ENCODE data around the gene ZNF215. TPM values are rescaled to one million over a fixed set of nuclear protein-coding genes. Genes with fewer than 3 reads are reported as not detected.

ZNF215 gene
- total RNA-seq, 4 donors from 2014 or later: 1.1 to 10.6 (median 3.1) TPM

DNA sequence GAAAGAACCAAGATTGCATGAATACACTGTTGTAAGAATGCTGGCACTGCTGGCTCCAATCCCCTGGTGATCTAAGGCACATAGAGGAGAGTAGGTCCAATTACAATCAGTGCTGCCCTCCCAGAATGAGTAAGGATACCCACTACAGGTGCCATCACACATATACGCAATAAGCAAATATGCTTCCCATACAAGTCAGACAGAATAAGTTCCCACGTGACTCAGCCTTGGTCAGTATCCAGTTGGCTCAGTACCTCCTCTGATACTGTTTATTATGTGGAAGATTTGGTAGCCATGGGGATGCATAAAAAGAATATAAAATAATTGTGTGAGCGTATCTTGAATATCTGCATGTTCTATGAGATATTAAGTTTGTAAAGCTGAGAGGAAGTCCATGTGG lies 14.3 kb upstream of the ZNF215 start:
- DNase-seq: no peak
- no peaks in the 10 kb centered on the region for H3K36me3 ChIP-seq
- H3K27ac ChIP-seq: no peak overlapping the region
- no peaks in the 10 kb centered on the region for H3K9me3 ChIP-seq
- H3K27me3 ChIP-seq: no peaks in the 10 kb centered on the region
- no peaks in the 10 kb centered on the region for H3K4me1 ChIP-seq
- intact Hi-C loops (cut with DNase I; ENCODE audit: low total_unique reads) (no loop called here), in situ Hi-C loops (cut with MboI; ENCODE audit: low pct_ligation_motif_present in 1 of 4, low pct_unique_long_range_greater_than_20kb in 1 of 4, low sequenced_read_pairs in 3 of 4) (no loop called here)
- no peak overlapping the region for H3K4me3 ChIP-seq
- TF ChIP-seq POLR2AphosphoS5 (IDR thresholded peaks at IDR 0.05): no peak
- TF ChIP-seq POLR2A (IDR thresholded peaks at IDR 0.05): no peak
- TF ChIP-seq, protein P1, sequence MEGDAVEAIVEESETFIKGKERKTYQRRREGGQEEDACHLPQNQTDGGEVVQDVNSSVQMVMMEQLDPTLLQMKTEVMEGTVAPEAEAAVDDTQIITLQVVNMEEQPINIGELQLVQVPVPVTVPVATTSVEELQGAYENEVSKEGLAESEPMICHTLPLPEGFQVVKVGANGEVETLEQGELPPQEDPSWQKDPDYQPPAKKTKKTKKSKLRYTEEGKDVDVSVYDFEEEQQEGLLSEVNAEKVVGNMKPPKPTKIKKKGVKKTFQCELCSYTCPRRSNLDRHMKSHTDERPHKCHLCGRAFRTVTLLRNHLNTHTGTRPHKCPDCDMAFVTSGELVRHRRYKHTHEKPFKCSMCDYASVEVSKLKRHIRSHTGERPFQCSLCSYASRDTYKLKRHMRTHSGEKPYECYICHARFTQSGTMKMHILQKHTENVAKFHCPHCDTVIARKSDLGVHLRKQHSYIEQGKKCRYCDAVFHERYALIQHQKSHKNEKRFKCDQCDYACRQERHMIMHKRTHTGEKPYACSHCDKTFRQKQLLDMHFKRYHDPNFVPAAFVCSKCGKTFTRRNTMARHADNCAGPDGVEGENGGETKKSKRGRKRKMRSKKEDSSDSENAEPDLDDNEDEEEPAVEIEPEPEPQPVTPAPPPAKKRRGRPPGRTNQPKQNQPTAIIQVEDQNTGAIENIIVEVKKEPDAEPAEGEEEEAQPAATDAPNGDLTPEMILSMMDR (IDR thresholded peaks at IDR 0.05): no peak
- no peak for TF ChIP-seq EP300 (IDR thresholded peaks at IDR 0.05; ENCODE audit: low read depth)
- WGBS, 2 donors (ENCODE audit: low coverage in 1 of 2): 42 to 53% methylated on average over 2 to 3 of the region's 3 CpGs

DNA sequence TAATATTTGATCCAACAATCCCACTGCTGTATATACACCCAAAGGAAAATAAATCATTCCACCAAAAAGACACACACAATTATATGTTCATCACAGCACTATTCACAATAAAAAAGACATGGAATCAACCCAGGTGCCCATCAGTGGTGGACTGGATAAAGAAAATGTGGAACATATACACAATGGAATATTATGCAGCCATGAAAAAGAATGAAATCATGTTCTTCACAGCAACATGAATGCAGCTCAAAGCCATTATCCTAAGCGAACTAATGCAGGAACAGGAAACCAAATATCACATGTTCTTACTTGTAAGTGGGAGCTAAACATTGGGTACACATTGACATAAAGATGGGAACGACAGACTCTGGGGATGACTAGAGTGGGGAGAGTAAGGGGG lies 6.5 kb upstream of the ZNF215 start:
- no peak overlapping the region for H3K4me3 ChIP-seq
- H3K9me3 ChIP-seq: no peaks in the 10 kb centered on the region
- no peak for TF ChIP-seq EP300 (IDR thresholded peaks at IDR 0.05; ENCODE audit: low read depth)
- TF ChIP-seq, protein P1 (IDR thresholded peaks at IDR 0.05): no peak
- TF ChIP-seq POLR2AphosphoS5 (IDR thresholded peaks at IDR 0.05): no peak
- TF ChIP-seq POLR2A (IDR thresholded peaks at IDR 0.05): no peak
- in situ Hi-C loops (cut with MboI; ENCODE audit: low pct_ligation_motif_present in 1 of 4, low pct_unique_long_range_greater_than_20kb in 1 of 4, low sequenced_read_pairs in 3 of 4) (no loop called here), intact Hi-C loops (cut with DNase I; ENCODE audit: low total_unique reads) (no loop called here)
- no peaks in the 10 kb centered on the region for H3K36me3 ChIP-seq
- no peaks in the 10 kb centered on the region for H3K4me1 ChIP-seq
- no peaks in the 10 kb centered on the region for H3K27me3 ChIP-seq
- H3K27ac ChIP-seq: no peak overlapping the region
- 39 to 40% methylated on average over 2 of the region's 2 CpGs for WGBS, 2 donors (ENCODE audit: low coverage in 1 of 2)
- no peak for DNase-seq

DNA sequence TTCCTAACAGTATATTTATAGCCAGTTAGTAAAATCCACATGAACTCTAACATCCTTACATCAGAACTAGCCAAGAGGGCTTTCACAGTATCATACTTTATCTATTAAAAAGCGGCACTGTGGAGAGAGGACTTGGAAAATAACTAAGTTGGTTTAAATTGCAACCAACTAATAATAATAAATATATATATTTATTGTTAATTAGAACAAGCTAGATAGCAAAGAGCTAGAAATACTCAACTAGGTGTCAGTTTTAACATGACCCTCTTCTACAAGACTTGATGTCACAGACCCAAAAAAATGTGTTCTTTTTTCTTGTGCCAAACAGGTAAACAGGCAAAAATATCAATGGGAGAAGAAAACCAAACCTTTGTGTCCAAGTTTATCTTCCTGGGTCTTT lies 5.5 kb upstream of the ZNF215 start, which contains the start of gene OR2D3:
Gene OR2D3 (plus strand): TSS at position 301 of the 400 bp plus-strand sequence. CDS start 0 bp downstream, at position 301.
- intact Hi-C loops (cut with DNase I; ENCODE audit: low total_unique reads): no loop called here
- 94 to 100% methylated on average over 1 of the region's 1 CpG for WGBS, 2 donors (ENCODE audit: low coverage in 1 of 2)

DNA sequence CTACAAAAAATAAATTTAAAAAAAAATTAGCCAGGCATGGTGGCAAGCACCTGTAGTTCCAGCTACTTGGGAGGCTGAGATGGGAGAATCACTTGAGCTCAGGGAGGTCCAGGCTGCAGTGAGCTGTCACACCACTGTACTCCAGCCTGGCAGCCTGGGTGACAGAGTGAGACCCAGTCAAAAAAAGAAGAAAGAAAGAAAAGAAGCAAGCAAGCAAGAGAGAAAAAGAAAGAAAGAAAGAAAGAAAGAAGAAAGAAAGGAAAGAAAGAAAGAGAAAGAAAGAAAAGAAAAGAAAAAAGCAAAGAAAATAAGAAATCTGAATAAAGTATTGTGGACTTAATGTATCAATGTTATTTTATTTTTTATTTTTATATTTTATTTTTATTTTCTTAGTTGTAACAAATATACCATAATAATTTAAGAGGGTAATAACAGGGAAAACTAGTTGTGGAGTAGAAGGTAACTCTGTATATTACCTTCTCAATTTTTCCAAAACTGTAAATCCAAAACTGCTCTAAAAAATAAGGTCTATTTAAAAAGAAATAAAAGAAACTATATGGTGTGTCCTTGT lies 1.1 kb upstream of the ZNF215 start:
- no peak overlapping the region for H3K4me3 ChIP-seq
- in situ Hi-C loops (cut with MboI; ENCODE audit: low pct_ligation_motif_present in 1 of 4, low pct_unique_long_range_greater_than_20kb in 1 of 4, low sequenced_read_pairs in 3 of 4) (no loop called here), intact Hi-C loops (cut with DNase I; ENCODE audit: low total_unique reads) (no loop called here)
- no peak for DNase-seq
- H3K27me3 ChIP-seq: no peaks in the 10 kb centered on the region
- H3K36me3 ChIP-seq: no peaks in the 10 kb centered on the region
- no peaks in the 10 kb centered on the region for H3K9me3 ChIP-seq
- no peak overlapping the region for H3K27ac ChIP-seq
- peaks cover 4 to 9% (median 7%) of the 10 kb centered on the region in 4 donors for H3K4me1 ChIP-seq
- TF ChIP-seq POLR2A (IDR thresholded peaks at IDR 0.05) (no peak), POLR2AphosphoS5 (IDR thresholded peaks at IDR 0.05) (no peak), EP300 (IDR thresholded peaks at IDR 0.05; ENCODE audit: low read depth) (no peak)
- TF ChIP-seq, protein P1 (IDR thresholded peaks at IDR 0.05): no peak

More for the DNA sequence above, 5.5 kb upstream of the ZNF215 start, which contains the start of gene OR2D3:
- in situ Hi-C loops (cut with MboI; ENCODE audit: low pct_ligation_motif_present in 1 of 4, low pct_unique_long_range_greater_than_20kb in 1 of 4, low sequenced_read_pairs in 3 of 4): no loop called here
- no peaks in the 10 kb centered on the region for H3K27me3 ChIP-seq
- TF ChIP-seq POLR2A (IDR thresholded peaks at IDR 0.05) (no peak), POLR2AphosphoS5 (IDR thresholded peaks at IDR 0.05) (no peak), EP300 (IDR thresholded peaks at IDR 0.05; ENCODE audit: low read depth) (no peak)
- TF ChIP-seq, protein P1 (IDR thresholded peaks at IDR 0.05): no peak
- no peak within 1 kb of the TSS for H3K4me3 ChIP-seq
- H3K9me3 ChIP-seq: no peaks in the 10 kb centered on the region
- H3K27ac ChIP-seq: no peak within 1 kb of the TSS
- DNase-seq: no peak
- no peaks in the 10 kb centered on the region for H3K36me3 ChIP-seq
- no peaks in the 10 kb centered on the region for H3K4me1 ChIP-seq
